ENCODE measurements around the gene EHBP1.

DNA sequence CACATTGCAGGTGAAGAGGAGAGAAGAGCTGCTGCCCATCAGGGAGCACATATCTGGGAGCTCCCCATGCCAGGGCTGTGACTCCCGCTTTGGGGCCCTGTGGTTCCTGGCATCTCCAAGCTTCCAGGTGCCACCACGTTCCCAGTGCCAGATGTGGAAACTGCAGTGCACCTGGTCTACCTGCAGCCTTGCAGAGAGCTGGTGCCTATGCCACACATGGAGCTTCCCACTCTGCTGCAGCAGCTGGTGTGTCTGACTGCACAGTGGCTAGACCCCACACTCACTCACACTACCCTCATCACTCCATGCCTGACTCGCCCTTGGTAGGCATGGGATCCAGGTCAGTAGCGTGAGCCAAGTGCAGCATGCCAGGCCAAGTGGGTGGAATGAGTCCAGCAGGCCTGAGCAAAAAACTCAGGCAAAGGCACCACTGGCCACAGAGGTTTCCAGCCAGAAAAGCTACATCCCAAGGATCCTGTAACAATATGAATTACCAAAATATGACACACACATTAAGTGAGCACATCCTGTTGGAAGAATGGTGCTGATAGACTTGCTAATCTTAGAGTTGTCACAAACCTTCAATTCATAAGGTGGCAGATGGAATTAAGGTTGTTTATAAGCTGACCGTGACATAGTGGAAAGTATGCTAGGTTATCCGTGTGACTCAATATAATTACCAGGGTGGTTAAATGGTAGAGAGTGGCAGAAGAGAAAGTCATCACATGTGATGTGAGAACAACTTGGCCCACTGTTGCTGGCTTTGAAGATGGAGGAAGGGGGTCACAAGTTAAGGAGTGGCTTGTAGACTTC lies 150.9 kb downstream of the EHBP1 start:
- TF ChIP-seq, protein P1, sequence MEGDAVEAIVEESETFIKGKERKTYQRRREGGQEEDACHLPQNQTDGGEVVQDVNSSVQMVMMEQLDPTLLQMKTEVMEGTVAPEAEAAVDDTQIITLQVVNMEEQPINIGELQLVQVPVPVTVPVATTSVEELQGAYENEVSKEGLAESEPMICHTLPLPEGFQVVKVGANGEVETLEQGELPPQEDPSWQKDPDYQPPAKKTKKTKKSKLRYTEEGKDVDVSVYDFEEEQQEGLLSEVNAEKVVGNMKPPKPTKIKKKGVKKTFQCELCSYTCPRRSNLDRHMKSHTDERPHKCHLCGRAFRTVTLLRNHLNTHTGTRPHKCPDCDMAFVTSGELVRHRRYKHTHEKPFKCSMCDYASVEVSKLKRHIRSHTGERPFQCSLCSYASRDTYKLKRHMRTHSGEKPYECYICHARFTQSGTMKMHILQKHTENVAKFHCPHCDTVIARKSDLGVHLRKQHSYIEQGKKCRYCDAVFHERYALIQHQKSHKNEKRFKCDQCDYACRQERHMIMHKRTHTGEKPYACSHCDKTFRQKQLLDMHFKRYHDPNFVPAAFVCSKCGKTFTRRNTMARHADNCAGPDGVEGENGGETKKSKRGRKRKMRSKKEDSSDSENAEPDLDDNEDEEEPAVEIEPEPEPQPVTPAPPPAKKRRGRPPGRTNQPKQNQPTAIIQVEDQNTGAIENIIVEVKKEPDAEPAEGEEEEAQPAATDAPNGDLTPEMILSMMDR (IDR thresholded peaks at IDR 0.05), result no peak
- no peak for TF ChIP-seq POLR2AphosphoS5 (IDR thresholded peaks at IDR 0.05)
